AG04450 (cell line): Measurements from ENCODE around the gene NSD1. TPM values are rescaled to one million over a fixed set of nuclear protein-coding genes. Genes with fewer than 3 reads are reported as not detected.

Source experiments
- CTCF ChIA-PET: fragments of 300-600, 350-600 bp; formaldehyde crosslinking; extraction: SDS; loops from one replicate; lab custom pipeline; 2022; ENCODE audit warnings: antibody characterized with exemption, inconsistent platforms; lab: Charles Lee
- POLR2A ChIA-PET: fragments of 350-600 bp; formaldehyde crosslinking; extraction: SDS; loops from one replicate; lab custom pipeline; 2021; ENCODE audit warnings: antibody characterized with exemption, inconsistent platforms; lab: Yijun Ruan, JAX
- DNase-seq: peaks from one replicate; pipeline ENCODE4 v3.0.0-alpha.2; 2011; ENCODE audit warnings: low read depth, low spot score
- H3K27ac ChIP-seq: one replicate; pipeline ENCODE4 v1.5.1; 2012; ENCODE audit warnings: low read depth, low read length, control low read depth
- H3K27me3 ChIP-seq: one replicate; pipeline ENCODE4 v1.6.0; 2012; ENCODE audit warnings: low read length; ENCODE audit not compliant: control insufficient read depth, insufficient read depth
- H3K4me3 ChIP-seq: 2 replicates; pipeline ENCODE4 v1.5.1; 2011; ENCODE audit warnings: mild to moderate bottlenecking, low read depth, low read length, control low read depth
- H3K9me3 ChIP-seq: 2 replicates; pipeline ENCODE4 v1.5.1; 2012; ENCODE audit warnings: low read length; ENCODE audit not compliant: control insufficient read depth, insufficient read depth
- CTCF ChIP-seq: IDR thresholded peaks from 2 replicates; pipeline ENCODE4 v1.5.1; 2011; ENCODE audit warnings: low read depth, low read length, control low read depth, inconsistent platforms
- polyA plus RNA-seq: library from polyadenylated mRNA; depleted of rRNA; stranded (reverse); fragments of >200 nt; gene quantifications from 2 replicates; pipeline ENCODE4 v1.2.3, GENCODE V29; 2011

The NSD1 gene
- polyA plus RNA-seq, 1 experiment, result 33.4 TPM

GRCh38 chr5:177288191-177288590, 154.6 kb downstream of the NSD1 start:
- DNase-seq, result no peak
- ChIA-PET CTCF (no interaction called here), POLR2A (no interaction called here)
- Histone ChIP-seq H3K27me3 (no peaks in the 10 kb centered on the region), H3K27ac (no peak overlapping the region), H3K9me3 (no peaks in the 10 kb centered on the region), H3K4me3 (no peak overlapping the region)
- TF ChIP-seq CTCF, result no peak

GRCh38 chr5:177290816-177291596, 157.4 kb downstream of the NSD1 start:
- Histone ChIP-seq H3K27me3 (no peaks in the 10 kb centered on the region), H3K4me3 (no peak overlapping the region), H3K9me3 (no peaks in the 10 kb centered on the region), H3K27ac (no peak overlapping the region)
- TF ChIP-seq CTCF, result no peak
- POLR2A ChIA-PET, result no interaction called here
- CTCF ChIA-PET, result no interaction called here
- no peak for DNase-seq

- H3K27me3 ChIP-seq, result no peaks in the 10 kb centered on the region
- TF ChIP-seq CTCF, result no peak
- H3K4me3 ChIP-seq, result no peak overlapping the region
- POLR2A ChIA-PET, result no interaction called here
- DNase-seq, result no peak
- CTCF ChIA-PET, result no interaction called here
- no peaks in the 10 kb centered on the region for H3K9me3 ChIP-seq
- H3K27ac ChIP-seq, result no peak overlapping the region
Observed at GRCh38 chr5:177291735-177292134, 158.2 kb downstream of the NSD1 start.

- TF ChIP-seq CTCF, result no peak
- ChIA-PET CTCF (interaction anchor here (1.0 to 1.5 kb wide), 2 partner anchors 9 to 180 kb away, joined by 3 to 6 read pairs; partner anchors contain the start of genes PRELID1 and RAB24), POLR2A (no interaction called here)
- Histone ChIP-seq H3K9me3 (no peaks in the 10 kb centered on the region), H3K27me3 (no peaks in the 10 kb centered on the region), H3K27ac (no peak overlapping the region), H3K4me3 (no peak overlapping the region)
- no peak for DNase-seq
Observed at GRCh38 chr5:177293819-177294581, 160.4 kb downstream of the NSD1 start.

- ChIA-PET CTCF (no interaction called here), POLR2A (no interaction called here)
- H3K27ac ChIP-seq, result no peak overlapping the region
- no peaks in the 10 kb centered on the region for H3K27me3 ChIP-seq
- DNase-seq, result no peak
- no peak overlapping the region for H3K4me3 ChIP-seq
- TF ChIP-seq CTCF, result no peak
- H3K9me3 ChIP-seq, result no peaks in the 10 kb centered on the region
Observed at GRCh38 chr5:177294632-177295031, 161.1 kb downstream of the NSD1 start.
